OCI-LY1 (cell line): ENCODE data around the gene STARD3NL.

Source experiments
- EZH2 ChIP-seq: fragments of 200-600 bp; sonication (generic), shearing (Covaris generic); IDR thresholded peaks from 2 replicates; pipeline ENCODE4 v1.8.0; 2017; ENCODE audit warnings: borderline replicate concordance, mixed run types, mild to moderate bottlenecking, antibody characterized with exemption, low read length, moderate library complexity, mixed read lengths
- TF ChIP-seq, protein P1 (sequence below): fragments of 200-600 bp; sonication (generic), shearing (Covaris generic); IDR thresholded peaks from 2 replicates; pipeline ENCODE4 v1.5.1; 2017; ENCODE audit warnings: mild to moderate bottlenecking, antibody characterized with exemption, low read length, moderate library complexity, mixed read lengths

DNA sequence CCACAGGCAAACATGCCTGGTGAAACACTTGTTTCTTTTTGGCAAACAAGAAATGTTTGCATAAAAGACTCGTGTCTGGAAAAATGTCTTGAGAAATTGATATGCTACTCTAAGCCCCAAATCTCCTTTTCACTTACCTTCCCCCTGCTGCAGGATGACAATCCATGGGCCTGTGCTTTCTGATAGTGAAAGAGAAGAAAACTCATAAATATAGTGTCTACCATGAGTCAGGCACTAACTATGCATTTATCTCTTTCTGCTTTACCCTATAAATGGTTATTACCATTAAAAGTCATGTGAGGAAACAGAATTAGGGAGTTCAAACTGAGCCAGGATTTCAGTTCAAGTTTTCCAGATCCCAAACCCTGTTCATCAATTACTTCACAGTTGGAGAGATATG is 102.0 kb downstream of the STARD3NL start:
- TF ChIP-seq EZH2, result no peak
- TF ChIP-seq, protein P1, sequence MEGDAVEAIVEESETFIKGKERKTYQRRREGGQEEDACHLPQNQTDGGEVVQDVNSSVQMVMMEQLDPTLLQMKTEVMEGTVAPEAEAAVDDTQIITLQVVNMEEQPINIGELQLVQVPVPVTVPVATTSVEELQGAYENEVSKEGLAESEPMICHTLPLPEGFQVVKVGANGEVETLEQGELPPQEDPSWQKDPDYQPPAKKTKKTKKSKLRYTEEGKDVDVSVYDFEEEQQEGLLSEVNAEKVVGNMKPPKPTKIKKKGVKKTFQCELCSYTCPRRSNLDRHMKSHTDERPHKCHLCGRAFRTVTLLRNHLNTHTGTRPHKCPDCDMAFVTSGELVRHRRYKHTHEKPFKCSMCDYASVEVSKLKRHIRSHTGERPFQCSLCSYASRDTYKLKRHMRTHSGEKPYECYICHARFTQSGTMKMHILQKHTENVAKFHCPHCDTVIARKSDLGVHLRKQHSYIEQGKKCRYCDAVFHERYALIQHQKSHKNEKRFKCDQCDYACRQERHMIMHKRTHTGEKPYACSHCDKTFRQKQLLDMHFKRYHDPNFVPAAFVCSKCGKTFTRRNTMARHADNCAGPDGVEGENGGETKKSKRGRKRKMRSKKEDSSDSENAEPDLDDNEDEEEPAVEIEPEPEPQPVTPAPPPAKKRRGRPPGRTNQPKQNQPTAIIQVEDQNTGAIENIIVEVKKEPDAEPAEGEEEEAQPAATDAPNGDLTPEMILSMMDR, result no peak
